Ishikawa (cell line): ENCODE data around the gene KBTBD8.

Source experiments
- CEBPB ChIP-seq: IDR thresholded peaks from 2 replicates; pipeline ENCODE4 v1.6.1; 2012
- CREB1 ChIP-seq: IDR thresholded peaks from 2 replicates; pipeline ENCODE4 v1.6.1; 2012; ENCODE audit warnings: low read depth
- EGR1 ChIP-seq: IDR thresholded peaks from 2 replicates; pipeline ENCODE4 v1.6.1; 2012
- EP300 ChIP-seq: IDR thresholded peaks from 2 replicates; pipeline ENCODE4 v1.6.1; 2012; ENCODE audit warnings: borderline replicate concordance
- FOXM1 ChIP-seq: IDR thresholded peaks from 2 replicates; pipeline ENCODE4 v1.6.1; 2012; ENCODE audit warnings: low read depth, borderline replicate concordance
- NFIC ChIP-seq: IDR thresholded peaks from 2 replicates; pipeline ENCODE4 v1.6.1; 2012
- RAD21 ChIP-seq: IDR thresholded peaks from 2 replicates; pipeline ENCODE4 v1.6.1; 2012; ENCODE audit warnings: low read depth
- TAF1 ChIP-seq: IDR thresholded peaks from 2 replicates; pipeline ENCODE4 v1.6.1; 2012; ENCODE audit warnings: low read depth, mild to moderate bottlenecking
- TCF12 ChIP-seq: IDR thresholded peaks from 2 replicates; pipeline ENCODE4 v1.6.1; 2012; ENCODE audit warnings: low read depth
- TEAD4 ChIP-seq: IDR thresholded peaks from 2 replicates; pipeline ENCODE4 v1.6.1; 2012
- YY1 ChIP-seq: IDR thresholded peaks from 2 replicates; pipeline ENCODE4 v1.6.1; 2012; ENCODE audit warnings: low read depth
- ZBTB7A ChIP-seq: IDR thresholded peaks from 2 replicates; pipeline ENCODE4 v1.6.1; 2012; ENCODE audit warnings: low read depth
- TF ChIP-seq, protein P1 (sequence below): IDR thresholded peaks from 2 replicates; pipeline ENCODE4 v1.6.1; 2012
- TF ChIP-seq, protein P2 (sequence below): IDR thresholded peaks from 2 replicates; pipeline ENCODE4 v1.6.1; 2012; ENCODE audit warnings: low read depth, mild to moderate bottlenecking
- TF ChIP-seq, protein P3 (sequence below): IDR thresholded peaks from 2 replicates; pipeline ENCODE4 v1.6.1; 2012

Gene KBTBD8

GRCh38 chr3:66953934-66954445 is 44.1 kb upstream of the KBTBD8 start:
- TF ChIP-seq, protein P1, sequence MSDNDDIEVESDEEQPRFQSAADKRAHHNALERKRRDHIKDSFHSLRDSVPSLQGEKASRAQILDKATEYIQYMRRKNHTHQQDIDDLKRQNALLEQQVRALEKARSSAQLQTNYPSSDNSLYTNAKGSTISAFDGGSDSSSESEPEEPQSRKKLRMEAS, result no peak
- no peak for TF ChIP-seq YY1
- TF ChIP-seq, protein P2, sequence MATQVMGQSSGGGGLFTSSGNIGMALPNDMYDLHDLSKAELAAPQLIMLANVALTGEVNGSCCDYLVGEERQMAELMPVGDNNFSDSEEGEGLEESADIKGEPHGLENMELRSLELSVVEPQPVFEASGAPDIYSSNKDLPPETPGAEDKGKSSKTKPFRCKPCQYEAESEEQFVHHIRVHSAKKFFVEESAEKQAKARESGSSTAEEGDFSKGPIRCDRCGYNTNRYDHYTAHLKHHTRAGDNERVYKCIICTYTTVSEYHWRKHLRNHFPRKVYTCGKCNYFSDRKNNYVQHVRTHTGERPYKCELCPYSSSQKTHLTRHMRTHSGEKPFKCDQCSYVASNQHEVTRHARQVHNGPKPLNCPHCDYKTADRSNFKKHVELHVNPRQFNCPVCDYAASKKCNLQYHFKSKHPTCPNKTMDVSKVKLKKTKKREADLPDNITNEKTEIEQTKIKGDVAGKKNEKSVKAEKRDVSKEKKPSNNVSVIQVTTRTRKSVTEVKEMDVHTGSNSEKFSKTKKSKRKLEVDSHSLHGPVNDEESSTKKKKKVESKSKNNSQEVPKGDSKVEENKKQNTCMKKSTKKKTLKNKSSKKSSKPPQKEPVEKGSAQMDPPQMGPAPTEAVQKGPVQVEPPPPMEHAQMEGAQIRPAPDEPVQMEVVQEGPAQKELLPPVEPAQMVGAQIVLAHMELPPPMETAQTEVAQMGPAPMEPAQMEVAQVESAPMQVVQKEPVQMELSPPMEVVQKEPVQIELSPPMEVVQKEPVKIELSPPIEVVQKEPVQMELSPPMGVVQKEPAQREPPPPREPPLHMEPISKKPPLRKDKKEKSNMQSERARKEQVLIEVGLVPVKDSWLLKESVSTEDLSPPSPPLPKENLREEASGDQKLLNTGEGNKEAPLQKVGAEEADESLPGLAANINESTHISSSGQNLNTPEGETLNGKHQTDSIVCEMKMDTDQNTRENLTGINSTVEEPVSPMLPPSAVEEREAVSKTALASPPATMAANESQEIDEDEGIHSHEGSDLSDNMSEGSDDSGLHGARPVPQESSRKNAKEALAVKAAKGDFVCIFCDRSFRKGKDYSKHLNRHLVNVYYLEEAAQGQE, result no peak
- TF ChIP-seq TAF1, result no peak
- no peak for TF ChIP-seq NFIC
- no peak for TF ChIP-seq FOXM1
- TF ChIP-seq ZBTB7A, result no peak
- no peak for TF ChIP-seq EP300
- no peak for TF ChIP-seq EGR1
- no peak for TF ChIP-seq CEBPB
- TF ChIP-seq TCF12, result no peak
- TF ChIP-seq, protein P3, sequence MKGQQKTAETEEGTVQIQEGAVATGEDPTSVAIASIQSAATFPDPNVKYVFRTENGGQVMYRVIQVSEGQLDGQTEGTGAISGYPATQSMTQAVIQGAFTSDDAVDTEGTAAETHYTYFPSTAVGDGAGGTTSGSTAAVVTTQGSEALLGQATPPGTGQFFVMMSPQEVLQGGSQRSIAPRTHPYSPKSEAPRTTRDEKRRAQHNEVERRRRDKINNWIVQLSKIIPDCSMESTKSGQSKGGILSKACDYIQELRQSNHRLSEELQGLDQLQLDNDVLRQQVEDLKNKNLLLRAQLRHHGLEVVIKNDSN, result no peak

- TF ChIP-seq EP300 (no peak), TAF1 (no peak), CREB1 (no peak), EGR1 (no peak), FOXM1 (no peak), YY1 (no peak), ZBTB7A (no peak), TEAD4 (no peak), TCF12 (no peak), NFIC (no peak), RAD21 (no peak), CEBPB (no peak)
- TF ChIP-seq, protein P1, result no peak
- TF ChIP-seq, protein P3, result no peak
- TF ChIP-seq, protein P2, result no peak
Measured at GRCh38 chr3:66956742-66957141, 41.4 kb upstream of the KBTBD8 start.

DNA sequence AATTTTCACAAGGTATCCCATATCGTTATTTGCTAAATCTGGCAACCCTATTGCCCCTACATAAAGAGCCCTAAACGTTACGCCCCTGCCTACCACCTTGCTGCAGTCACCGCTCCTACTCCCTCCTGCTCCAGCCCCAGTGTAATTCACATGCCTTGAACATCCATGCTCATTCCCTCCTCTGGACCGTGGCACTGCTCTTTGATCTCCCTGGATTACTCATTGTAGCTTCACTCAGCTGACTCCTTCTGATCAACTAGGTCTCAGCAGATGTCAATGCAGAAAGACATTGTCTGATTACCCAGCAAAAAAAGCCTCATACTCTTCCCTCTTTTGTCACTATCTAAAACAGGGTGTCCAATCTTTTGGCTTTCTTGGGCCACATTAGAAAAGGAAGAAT is 40.7 kb upstream of the KBTBD8 start:
- TF ChIP-seq TAF1 (no peak), EP300 (no peak), RAD21 (no peak), TEAD4 (no peak), EGR1 (no peak)

DNA sequence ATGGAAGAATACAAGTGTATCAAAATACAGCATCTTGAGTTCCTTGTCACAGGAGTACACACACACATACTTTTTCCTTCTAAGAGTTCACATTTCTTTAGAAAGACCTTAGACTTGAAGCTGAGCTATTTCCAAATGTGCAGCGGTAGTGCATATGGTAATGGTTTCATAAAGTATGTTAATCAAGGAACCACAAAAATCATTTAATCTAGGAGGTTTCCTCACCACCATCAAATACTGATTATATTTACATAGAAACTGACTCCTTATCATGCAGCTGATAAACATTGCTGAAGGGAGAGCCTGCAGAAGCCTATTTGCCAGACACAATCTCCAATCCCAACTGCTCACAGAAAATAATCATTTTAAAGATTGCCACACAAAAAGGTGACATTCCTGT is 40.0 kb upstream of the KBTBD8 start:
- TF ChIP-seq, protein P1, result no peak
- TF ChIP-seq EP300 (no peak), RAD21 (no peak), TCF12 (no peak), CEBPB (no peak), FOXM1 (no peak), ZBTB7A (no peak), EGR1 (no peak), TAF1 (no peak), YY1 (no peak), TEAD4 (no peak), CREB1 (no peak), NFIC (no peak)
- TF ChIP-seq, protein P3, result no peak
- TF ChIP-seq, protein P2, result no peak
